SIG-M5 (cell line): ENCODE data around the gene GNRH2.
"Not testable (repeated sequence)": the region's sequence is repeated elsewhere in the genome, so short reads cannot be mapped to it uniquely, and the experiment has no call there.

Experiments
- DNase-seq: peaks from one replicate; lab custom pipeline; 2025; lab: John Stamatoyannopoulos, UW

GNRH2 gene

DNA sequence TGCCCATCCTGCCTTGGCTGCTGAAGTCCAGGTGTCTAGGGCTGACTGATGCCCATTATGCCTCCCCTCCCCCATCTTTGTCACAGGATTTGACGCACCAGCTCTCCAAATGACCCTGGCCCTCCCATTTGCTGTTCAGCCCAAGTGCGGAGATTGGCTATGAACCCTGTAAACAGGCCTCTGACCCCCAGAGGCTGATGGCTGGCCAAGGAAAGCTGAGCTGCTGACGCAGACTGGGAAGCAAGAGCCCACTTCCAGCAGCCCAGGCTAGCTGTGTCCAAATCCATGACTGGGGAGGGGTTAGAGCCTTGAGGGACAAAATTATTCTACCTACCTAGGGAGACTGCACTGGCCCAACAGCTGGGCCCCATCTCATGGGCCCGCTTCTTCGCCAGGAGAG is 797 bp upstream of the GNRH2 start:
- DNase-seq, result no peak

DNA sequence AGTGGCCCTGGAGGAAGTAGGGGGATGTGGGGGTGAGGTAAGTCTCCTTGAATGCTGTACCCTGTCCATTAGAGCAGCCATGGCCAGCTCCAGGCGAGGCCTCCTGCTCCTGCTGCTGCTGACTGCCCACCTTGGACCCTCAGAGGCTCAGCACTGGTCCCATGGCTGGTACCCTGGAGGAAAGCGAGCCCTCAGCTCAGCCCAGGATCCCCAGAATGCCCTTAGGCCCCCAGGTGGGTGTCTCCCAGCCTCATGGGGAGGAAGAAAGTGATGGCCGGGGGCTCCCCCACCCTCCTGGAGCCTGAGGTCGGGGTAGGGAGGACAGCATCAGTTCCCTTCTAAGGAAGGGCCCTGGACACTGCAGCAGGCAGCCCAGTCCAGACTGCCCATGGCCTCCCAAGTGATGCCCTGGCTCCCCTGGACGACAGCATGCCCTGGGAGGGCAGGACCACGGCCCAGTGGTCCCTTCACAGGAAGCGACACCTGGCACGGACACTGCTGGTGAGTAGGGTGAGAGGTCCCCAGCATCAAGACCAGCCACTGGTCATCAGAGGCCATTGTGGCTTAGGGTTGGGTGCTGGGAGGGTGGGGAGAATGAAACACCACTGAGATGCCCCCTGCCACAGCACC is 1.0 kb downstream of the GNRH2 start:
- no peak for DNase-seq

DNA sequence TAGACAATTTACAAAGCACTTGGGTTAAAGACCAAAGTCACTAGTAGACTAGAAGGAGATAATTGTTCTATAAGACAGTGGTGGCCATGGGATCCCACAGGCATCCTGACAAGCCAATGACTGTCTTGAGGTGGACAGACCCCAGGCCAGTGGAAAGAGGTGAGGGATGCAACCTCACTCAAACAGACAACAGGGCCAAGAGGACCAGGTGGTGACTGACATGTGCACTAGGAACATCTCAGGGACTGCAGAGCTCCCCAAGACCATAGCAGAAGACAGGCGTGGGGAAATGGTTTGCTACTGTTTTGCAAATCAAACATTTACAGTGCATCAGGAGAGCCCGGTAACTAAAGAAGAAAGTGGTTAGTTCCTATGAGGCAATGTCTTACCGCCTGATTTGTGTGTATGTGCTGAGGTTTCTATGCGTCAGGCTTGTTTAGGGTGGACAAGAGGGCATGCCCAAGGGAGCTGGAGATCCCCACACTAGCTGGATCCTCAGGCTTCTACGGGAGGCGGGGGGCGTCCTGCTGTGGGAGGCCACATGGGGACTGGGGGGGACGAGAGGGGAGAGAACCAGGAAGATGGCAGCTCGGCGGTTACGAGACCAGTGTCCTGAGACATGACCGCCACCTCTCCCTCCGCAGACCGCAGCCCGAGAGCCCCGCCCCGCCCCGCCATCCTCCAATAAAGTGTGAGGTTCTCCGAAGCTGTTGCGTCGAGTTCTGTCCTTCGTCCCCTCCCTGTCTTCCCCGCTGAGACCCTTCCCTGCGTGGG is 1.8 kb downstream of the GNRH2 start:
- peak; percentile 17 for DNase-seq

DNA sequence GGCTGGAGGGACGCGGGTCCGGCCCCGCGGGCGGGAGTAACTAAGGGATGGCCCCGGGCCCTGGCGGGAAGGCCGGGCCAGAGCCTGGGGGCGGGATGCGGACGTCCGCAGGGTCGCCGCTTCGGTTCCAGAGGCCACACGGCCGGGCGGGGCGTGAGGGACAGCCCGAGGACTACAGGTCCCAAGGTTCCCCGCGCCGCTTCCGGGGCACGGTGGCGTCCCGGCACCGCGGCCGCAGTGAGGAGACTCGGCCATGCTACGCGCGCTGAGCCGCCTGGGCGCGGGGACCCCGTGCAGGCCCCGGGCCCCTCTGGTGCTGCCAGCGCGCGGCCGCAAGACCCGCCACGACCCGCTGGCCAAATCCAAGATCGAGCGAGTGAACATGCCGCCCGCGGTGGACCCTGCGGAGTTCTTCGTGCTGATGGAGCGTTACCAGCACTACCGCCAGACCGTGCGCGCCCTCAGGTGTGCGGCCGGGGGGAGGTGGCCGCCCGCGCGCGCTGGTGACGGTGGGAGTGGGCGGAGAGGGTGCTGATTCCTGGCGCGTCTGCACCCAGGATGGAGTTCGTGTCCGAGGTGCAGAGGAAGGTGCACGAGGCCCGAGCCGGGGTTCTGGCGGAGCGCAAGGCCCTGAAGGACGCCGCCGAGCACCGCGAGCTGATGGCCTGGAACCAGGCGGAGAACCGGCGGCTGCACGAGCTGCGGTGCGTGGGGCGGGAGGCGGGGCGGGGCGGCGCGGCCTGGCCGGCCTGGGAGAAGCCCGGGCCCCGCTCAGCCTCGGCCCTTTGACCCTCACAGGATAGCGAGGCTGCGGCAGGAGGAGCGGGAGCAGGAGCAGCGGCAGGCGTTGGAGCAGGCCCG is 2.6 kb downstream of the GNRH2 start, which contains the start of gene MRPS26:
Gene MRPS26 (plus strand): TSS at position 237 of the 861 bp plus-strand sequence. CDS start 17 bp downstream, at position 254.
- no peak for DNase-seq

DNA sequence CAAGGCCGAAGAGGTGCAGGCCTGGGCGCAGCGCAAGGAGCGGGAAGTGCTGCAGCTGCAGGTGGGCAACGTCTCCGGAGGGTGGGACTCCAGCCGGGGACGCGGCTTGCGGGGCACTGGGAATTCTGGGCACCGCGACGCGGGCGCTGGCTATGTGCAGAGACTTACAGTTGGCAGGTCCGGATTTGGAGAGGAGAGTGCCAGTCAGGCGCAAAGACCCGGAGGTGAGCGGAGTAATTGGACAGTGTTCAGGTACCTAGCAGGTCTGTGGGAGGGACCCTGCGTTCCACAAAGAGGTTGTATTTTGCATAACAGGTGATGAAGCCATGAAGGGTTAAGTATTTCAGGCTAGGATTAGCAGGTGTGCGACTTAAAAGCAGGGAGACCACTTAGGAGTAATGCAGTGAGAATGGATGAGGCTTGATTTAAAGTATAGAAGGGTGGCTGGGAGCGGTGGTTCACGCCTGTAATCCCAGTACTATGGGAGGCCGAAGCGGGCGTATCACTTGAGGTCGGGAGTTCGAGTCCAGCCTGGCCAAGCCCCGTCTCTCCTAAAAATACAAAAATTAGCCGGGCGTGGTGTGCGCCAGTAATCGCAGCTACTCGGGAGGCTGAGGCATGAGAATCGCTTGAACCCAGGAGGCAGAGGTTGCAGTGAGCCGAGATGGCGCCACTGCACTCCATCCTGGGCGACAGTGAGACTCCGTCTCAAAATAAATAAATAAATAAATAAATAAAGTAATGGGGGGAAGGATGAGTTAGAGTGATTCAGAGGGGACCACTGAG is 3.4 kb downstream of the GNRH2 start:
- DNase-seq, result no peak

DNA sequence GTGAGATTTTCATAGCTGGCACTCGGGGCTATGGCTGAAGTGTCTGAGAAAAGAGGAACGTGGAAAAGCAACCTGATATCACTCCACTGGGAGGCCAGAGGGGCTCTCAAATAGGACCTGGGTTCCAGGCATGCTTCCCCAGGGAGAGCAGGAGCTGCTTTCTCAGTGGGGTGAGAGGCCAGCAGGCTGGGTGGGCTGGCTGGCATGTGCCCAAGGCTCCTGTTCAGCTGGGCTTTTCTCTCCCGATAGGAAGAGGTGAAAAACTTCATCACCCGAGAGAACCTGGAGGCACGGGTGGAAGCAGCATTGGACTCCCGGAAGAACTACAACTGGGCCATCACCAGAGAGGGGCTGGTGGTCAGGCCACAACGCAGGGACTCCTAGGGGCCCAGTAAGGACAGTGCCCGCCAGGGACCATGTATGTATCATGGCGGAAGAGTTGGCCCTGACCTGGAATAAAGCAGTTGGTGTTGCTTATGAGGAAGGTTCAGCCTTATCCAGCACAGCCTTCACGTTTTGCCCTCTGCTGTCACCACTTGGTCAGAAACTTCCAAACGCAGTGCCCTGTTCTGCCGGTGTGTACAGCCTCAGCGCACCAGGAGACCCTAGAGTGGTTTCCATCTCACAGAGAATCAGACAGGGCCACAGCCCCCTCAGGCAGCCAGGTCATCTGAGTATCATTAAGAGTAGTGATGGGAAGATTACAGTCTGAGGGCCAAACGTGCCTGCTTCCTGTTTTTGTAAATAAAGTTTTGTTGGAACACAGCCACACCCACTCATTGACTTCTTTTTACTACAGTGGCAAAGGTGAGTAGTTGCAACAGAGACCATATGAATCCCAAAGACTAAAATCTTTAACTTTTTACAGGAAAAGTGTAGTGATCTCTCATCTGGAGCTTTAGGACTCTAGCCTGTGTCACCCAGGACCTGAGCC is 4.3 kb downstream of the GNRH2 start:
- DNase-seq, result no peak

DNA sequence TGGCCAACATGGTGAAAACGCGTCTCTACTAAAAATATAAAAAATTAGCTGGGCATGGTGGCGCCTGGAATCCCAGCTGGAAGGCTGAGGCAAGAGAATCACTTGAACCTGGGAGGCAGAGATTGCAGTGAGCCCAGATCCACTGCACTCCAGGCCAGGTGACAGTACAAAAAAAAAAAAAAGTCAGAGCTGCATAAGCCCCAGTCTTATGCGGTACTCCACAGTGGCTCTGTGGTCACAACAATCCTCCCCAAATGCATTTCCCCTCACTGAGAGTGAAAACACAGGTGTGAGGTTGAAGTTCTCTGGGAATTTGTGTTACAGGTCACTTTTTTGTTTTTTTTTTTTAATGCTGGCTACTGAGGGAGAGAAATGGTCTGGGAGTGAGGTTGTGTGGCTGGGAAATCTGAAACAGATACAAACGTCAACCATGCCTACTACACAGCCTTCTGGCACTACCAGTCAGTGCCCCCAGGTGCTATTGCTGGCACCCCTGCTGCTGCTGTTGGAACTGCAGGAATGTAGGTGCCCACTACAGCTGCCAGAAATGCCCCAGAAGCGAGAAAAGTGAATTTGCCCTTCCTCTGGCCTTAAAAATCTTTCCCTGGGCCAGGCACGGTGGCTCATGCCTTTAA is 8.1 kb downstream of the GNRH2 start:
- DNase-seq, result no peak

DNA sequence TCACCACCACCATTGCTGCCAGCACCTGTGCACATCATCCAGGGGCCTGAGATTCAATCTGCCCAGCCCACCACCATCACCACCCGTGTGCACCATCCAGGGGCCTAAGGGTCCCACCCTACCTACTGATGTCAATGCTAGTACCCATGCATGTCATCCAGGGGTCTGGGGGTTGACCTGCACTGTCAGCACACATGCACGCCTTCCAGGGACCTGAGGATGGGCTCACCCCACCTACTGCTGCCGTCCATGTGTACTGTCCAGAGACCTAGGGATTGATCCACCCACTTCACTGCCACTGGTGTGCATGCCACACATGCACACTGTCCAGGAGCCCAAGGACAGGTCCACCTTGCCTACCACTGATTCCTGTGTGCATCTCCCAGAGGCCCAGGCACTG is 16.1 kb downstream of the GNRH2 start:
- no peak for DNase-seq

DNA sequence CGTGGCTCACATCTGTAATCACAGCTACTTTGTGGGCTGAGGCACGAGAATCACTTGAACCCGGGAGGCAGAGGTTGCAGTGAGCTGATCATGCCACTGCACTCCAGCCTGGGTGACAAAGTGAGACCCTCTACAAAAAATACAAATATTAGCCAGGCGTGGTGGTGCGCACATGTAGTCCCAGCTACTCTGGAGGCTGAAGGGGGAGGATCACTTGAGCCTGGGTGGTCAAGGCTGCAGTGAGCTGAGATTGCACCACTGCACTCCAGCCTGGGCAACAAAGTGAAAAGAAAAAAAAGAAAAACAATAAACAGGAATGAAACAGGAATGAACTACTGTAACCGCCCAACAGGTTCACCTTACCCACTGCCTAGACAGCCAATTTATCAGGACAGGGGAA is 20.7 kb downstream of the GNRH2 start:
- not testable (repeated sequence) for DNase-seq

DNA sequence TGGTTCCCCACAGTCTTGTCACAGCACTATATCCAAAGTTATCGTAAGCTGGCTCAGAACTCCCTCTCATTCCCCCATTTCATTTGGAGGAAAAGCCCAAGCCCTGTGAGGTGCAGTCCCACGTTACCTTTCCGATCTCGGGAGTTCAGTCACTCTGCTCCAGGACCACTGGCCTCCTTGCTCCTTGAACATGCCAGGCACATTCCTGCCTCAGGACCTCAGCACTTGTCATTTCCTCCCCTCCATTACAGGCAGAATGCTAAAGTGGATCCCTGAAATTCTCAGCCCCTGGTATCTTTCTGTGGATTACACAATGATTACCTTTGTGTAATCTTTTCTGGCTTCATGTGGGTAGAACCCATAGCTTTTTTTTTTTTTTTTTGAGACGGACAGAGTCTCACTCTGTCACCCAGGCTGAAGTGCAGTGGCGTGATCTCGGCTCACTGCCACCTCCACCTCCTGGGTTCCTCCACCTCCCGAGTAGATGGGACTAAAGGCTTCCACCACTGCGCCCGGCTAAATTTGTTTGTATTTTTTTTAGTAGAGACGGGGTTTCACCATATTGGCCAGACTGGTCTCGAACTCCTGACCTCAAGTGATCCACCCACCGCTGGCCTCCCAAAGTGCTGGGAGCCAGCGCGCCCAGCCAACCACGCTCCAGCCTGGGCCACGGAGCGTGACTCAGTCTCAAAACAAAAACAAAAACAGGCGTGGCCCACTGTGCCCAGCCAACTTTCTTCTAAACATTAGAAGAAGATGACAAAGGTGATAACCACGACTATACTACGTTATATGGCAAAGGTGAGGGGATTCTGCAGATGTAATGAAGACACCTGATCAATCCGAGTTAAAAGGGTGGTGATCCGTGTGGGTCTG is 24.0 kb downstream of the GNRH2 start:
- DNase-seq, result no peak

DNA sequence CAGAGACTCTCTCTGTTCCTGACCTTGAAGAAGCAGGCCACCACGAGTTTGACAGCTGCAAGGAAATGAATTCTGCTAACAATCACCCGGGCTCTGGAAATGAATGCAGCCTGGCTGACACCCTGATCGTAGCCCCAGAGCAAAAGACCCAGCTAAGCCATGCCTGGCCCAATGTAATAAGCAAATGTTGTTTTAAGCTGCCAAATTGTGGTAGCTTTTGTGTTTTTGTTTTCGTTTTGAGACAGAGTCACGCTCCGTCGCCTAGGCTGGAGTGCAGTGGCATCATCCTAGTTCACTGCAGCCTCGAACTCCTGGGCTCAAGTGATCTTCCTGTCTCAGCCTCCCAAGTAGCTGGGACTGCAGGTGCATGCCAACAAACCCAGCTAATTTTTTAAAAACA is 24.7 kb downstream of the GNRH2 start:
- no peak for DNase-seq

DNA sequence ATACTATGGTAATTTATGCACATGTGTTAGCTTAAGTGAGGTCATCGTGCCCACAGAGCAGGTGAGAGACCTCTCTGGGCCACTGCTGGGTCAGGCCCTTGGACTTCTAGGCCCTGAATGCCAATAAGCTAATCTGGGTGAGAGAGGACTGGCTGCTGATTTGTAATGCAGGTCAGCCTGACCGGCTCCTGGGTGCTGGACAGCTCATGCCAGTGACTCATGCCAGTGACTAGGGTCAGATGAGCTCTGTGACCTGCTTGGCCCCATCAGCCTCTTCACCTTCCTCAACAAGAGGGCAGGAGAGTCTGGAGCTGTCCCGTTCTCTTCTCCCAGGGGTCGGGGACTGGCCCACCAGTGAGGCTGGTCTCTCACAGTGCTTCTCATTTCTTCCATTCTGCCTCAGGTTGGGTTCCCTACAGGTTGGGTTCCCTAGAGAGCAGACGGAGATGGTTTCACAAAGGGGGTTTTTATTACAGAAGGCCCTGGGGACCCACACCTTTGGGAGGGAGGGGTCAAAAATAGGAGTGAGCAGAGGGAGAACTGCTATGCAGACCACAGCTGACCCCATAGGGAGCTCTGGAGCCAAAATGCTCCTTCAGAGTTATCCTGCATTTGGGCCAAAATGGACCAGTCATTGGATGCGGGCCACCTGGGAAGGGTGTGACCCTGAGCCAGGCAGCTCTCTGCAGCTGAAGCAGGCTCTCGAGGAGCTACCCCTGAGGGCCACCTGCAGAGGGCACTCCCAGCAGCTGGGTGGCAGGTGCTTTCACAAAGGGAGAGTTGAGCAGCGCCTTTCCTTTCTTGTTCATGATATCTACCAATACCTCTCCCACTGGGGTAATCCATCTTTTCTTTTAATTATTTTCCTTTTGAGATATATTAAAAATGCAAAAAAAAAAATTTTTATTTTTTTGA is 25.8 kb downstream of the GNRH2 start:
- no peak for DNase-seq

DNA sequence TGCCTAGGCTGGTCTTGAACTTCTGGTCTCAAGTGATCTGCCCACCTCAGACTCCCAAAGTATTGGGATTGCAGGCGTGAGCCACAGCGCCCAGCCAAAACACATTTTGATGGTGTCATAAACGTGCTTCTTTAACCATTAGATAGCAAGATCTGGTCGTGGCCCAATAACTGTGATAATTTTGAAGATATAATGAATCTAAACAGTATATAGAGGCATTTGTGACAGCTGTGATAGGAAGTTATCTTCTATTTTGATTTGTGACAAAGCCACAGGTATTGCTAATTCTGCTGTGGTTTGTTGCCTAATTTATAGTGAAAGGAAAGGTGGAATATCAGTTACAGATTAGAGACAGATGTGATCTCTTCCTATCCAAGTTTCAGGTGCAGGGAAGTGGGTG is 27.3 kb downstream of the GNRH2 start:
- no peak for DNase-seq

DNA sequence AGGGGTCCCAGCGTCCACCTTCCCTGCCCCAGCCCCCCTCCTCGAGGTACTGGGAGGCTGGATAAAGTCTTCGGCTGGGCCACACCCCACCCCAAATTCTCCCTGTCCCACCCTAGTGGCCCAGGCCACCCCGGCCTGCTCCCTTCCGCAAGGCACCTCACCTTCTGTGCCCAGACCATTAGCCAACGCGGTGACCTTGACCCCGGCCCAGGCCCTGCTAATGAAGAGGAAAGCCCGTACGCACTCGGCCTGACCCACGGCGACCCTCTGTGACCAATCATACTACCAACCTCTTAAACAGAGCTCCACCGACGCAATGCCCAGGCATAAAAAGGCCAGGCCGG is 27.8 kb downstream of the GNRH2 start:
- DNase-seq, result no peak

DNA sequence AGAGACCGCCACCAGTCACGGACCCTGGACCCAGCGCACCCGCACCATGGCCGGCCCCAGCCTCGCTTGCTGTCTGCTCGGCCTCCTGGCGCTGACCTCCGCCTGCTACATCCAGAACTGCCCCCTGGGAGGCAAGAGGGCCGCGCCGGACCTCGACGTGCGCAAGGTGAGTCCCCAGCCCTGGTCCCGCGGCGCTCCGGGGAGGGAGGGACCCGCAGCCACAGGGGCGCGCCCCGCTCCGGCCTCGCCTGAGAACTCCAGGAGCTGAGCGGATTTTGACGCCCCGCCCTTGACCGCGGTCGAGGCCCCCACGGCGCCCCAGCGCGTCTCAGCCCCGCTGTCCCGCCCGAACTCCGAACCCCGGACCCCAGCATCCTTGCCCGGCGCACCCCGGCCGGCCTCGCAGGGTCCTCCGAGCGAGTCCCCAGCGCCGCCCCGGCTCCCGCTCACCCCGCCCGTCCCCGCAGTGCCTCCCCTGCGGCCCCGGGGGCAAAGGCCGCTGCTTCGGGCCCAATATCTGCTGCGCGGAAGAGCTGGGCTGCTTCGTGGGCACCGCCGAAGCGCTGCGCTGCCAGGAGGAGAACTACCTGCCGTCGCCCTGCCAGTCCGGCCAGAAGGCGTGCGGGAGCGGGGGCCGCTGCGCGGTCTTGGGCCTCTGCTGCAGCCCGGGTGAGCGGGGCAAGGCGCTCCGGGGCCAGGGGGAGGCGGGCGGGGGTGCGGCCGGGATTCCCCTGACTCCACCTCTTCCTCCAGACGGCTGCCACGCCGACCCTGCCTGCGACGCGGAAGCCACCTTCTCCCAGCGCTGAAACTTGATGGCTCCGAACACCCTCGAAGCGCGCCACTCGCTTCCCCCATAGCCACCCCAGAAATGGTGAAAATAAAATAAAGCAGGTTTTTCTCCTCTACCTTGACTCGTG is 28.4 kb downstream of the GNRH2 start, which contains the start of gene OXT:
Gene OXT (plus strand): TSS at position 11 of the 920 bp plus-strand sequence. CDS start 36 bp downstream, at position 47.
- no peak for DNase-seq

DNA sequence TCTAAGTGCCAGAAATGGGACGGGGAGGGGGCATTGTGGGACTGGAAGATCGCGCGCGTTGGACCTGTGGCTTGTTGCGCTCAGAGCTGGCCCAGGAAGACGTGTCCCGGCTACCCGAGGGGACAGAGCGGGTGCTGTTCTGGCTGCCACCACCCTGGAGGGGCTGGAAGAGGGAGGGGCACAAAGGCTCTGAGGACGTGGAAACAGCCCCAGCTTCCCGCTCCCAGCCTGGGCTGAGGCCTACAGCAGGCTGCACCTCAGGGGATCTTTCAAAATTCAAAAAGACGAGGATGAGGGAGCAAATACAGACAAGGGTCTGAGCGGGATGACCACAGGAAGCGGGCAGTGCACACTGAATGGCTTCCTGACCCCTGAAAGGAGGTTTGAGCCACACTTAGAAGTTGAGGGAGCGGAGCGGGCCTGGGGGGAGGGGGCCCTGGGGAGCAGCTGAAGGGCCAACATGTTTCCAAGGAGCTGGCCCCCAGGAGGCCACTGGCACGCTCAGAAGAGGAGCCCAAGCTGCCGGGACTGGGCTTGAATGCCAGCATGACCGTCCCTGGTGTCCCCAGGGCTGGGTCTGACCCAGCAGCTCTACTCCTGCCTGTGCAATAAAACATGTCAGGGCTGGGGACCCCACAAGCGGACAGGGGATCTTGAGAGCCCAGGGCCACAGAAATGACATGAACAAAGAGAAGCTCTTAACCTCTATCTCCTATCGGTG is 29.3 kb downstream of the GNRH2 start:
- no peak for DNase-seq
